Measurements from ENCODE around the gene SNX9. TPM values are rescaled to one million over a fixed set of nuclear protein-coding genes. Genes with fewer than 3 reads are reported as not detected.
"Not testable (repeated sequence)": the region's sequence is repeated elsewhere in the genome, so short reads cannot be mapped to it uniquely, and the experiment has no call there.

The SNX9 gene
- total RNA-seq, 1 donor from 2014 or later = 78.1 TPM

- ATAC-seq = no peak
- DNase-seq (ENCODE audit: low spot score) = no peak
- intact Hi-C loops (cut with DNase I) = no loop called here
These were observed 114.3 kb downstream of the SNX9 start for GRCh38 chr6:157937318-157937717.

- DNase-seq (ENCODE audit: low spot score) (no peak), ATAC-seq (no peak)
- intact Hi-C loops (cut with DNase I) = no loop called here
These were observed 114.9 kb downstream of the SNX9 start for GRCh38 chr6:157937916-157938315.

DNA sequence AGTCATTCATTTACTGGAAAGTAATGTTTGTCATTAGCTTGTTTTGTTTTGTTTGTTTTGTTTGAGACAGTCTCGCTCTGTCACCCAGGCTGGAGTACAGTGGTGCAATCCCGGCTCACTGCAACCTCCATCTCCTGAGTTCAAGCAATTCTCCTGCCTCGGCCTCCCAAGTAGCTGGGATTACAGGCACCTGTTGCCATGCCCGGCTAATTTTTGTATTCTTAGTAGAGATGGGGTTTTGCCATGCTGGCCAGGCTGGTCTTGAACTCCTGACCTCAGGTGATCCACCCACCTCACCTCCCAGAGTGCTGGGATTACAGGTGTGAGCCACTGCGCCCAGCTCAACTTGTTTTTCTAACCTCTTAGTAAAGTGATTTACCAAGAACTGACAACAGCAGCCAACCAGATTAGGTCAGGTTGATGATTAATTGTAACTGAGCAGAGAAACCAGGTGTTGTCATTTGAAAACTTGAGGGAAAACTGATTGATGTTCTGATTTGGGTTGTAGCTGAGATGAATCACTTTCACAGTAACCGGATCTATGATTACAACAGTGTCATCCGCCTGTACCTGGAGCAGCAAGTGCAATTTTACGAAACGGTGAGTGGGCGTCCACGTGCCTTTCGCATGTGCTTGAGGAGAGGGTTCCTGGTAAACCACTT, 117.5 kb downstream of the SNX9 start:
- intact Hi-C loops (cut with DNase I) = loop anchor here (5.0 kb wide), 1 partner anchor 618 kb away; the partner anchor contains the start of gene TMEM242
- DNase-seq (ENCODE audit: low spot score); ATAC-seq: not testable (repeated sequence)

DNA sequence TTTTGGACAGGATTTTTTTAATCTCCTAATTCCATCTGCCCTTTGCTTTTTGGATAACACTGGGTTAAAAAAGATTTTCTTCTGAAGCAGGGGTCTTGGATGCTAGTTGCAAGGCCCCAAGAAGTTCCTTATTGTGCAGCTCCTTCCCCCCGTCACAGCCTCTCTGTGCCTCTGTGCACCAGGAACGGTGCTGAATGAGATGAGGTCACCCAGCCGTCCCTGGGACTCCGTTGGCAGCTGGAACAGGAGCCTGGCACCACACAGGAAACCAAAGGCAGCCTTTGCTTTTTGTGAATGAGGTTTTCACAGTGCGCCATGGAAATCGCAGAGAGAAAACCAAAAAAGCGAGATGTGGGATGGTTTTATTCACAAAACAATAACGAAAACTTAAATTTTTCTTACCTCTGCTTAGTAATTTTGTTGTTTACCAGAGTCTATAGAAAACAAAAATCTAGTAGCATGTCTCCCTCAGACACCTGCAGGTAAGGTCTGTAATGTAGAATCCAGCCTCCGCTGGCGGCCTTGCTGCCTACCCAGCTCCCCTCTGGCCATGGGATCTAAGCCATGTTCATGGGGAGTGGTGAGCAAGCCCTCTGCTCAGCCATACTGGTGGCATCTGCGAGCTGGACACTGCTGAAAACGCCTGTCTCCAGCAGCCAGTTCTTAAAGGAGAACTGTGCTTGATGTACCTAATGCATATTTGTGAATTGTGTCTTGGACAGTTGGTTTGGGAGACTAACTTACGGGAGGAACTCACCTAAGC, 118.2 kb downstream of the SNX9 start:
- DNase-seq (ENCODE audit: low spot score) = no peak

DNA sequence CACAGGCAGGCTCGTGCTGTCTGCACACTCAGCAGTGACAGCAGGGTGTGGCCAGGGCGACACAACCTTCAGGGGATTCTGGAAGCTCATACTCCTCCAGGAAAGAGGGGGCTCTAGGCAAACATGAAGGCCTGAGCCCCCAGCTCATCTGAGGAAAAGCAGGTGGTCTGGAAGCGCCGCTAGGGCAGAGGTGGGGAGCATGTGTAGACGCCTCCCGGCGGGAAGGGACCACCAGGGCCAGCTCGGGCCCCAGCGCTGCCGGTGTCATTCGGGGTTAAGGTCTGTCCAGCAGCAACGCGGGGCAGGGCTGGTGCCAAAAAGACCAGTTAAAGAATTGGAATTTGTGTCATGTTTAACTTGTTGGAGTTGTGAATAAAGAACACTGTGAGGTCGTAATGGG, 119.3 kb downstream of the SNX9 start:
- DNase-seq (ENCODE audit: low spot score) = no peak
- intact Hi-C loops (cut with DNase I) = loop anchor here (5.0 kb wide), 1 partner anchor 620 kb away; the partner anchor contains the start of gene TMEM242
- ATAC-seq = no peak

More for the DNA sequence above, 118.2 kb downstream of the SNX9 start:
- intact Hi-C loops (cut with DNase I) = loop anchor here (5.0 kb wide), 1 partner anchor 619 kb away; the partner anchor contains the start of gene TMEM242
- ATAC-seq = no peak

GRCh38 chr6:157943249-157943963, 120.4 kb downstream of the SNX9 start:
- intact Hi-C loops (cut with DNase I) = loop anchor here (5.0 kb wide), 1 partner anchor 621 kb away; the partner anchor contains the start of gene TMEM242
- peak; percentile 3 for ATAC-seq
- DNase-seq (ENCODE audit: low spot score) = no peak

DNA sequence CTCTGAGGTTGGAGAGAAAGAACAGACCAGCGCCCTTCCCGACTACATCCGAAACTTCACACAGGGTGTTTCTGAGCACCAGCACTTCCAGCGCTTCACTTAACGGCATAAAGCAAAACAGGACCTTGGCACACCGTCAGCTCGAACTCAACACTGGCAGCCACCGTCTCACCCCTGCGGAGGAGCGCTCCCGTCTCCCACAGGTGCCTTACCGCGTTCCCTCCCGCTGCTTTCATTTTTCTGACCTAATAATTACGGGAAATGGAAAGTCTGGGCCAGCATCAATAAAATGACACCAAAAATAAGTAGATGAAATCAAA, 120.9 kb downstream of the SNX9 start:
- no peak for ATAC-seq
- no peak for DNase-seq (ENCODE audit: low spot score)
- intact Hi-C loops (cut with DNase I) = loop anchor here (5.0 kb wide), 1 partner anchor 622 kb away; the partner anchor contains the start of gene TMEM242

GRCh38 chr6:157944983-157945931, 122.2 kb downstream of the SNX9 start:
- intact Hi-C loops (cut with DNase I) = loop anchor here (5.0 kb wide), 1 partner anchor 623 kb away; the partner anchor contains the start of gene TMEM242
- peak; percentile 56 for ATAC-seq

GRCh38 chr6:157946053-157946617, 123.1 kb downstream of the SNX9 start:
- DNase-seq (ENCODE audit: low spot score) = no peak
- intact Hi-C loops (cut with DNase I) = no loop called here
- ATAC-seq = peak; percentile 6

More at GRCh38 chr6:157944983-157945931, 122.2 kb downstream of the SNX9 start:
- DNase-seq (ENCODE audit: low spot score) = no peak

DNA sequence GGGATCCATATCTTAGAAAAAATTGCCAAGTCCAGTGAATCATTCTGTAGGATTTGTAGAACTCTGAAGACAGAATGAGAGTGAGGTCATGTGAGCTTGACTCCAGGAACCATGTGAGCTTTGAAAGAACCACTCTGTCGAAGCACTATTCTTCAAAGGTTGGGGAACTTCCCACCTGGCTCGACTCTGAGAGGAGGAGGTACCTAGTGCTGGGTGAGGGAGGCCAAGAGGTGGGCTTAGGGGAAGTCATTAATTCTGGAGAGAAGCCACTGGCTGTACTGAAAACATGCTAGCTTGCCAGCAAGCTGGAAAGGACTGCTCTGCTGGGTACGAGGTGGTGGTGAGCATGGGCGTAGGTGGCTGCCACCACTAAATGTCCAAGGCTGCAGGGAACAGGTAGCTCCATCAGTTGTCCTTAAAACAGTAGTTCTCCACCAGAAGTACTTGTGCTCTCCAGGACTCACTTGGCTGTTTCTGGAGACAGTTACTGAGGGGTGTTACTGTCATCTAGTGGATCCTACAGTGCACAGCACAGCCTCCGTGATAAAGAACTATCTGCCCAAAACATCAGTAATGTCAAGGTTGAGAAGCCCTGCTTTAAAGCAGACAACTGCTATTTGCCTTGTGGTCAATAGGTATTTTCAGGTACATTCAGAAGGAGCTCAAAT, 124.0 kb downstream of the SNX9 start:
- intact Hi-C loops (cut with DNase I) = no loop called here
- ATAC-seq (peak; percentile 87), DNase-seq (ENCODE audit: low spot score) (no peak)

GRCh38 chr6:157950899-157951298, 127.9 kb downstream of the SNX9 start:
- intact Hi-C loops (cut with DNase I); ATAC-seq; DNase-seq (ENCODE audit: low spot score): not testable (repeated sequence)

DNA sequence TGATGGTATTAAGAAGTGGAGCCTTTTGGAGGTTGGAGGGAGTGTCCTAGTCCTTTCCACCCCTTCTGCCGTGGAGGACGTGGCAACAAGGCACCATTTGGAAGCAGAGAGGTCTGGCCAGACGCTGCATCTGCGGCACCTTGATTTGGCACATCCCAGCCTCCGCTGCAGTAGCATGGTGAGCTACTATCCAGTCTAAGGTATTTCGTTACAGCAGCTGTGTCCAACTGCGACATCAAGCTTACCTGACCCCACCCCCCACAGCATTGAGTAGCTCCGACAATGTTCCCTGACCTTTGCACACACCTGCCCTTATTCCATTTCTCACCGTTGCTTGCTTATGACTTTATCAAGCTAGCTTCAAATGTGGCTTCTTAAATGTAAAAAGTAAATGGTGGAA, 128.8 kb downstream of the SNX9 start:
- intact Hi-C loops (cut with DNase I) = no loop called here
- no peak for DNase-seq (ENCODE audit: low spot score)
- no peak for ATAC-seq

DNA sequence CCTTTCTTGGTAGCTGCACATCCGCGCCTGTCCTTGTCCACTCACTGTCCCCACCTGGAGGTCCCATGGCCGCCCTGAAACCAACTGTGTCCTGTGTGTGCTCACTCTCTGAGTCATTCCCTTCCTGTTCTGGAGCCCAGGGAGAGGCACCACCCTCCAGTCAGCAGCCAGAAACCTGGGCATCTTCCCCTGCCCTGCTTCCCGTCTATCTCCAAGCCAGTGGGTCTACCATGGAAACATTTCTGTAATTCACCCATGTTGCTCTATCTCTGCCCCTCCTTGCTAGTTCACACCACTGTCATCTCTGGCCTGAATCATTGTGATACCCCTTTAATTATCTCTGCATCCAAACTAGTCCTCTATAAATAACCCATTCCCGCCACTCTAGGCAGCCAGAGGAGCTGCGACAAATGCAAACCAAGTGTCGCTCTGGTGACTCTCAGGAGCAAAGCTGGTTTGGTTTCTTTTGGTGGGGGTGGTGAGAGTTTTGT, 129.9 kb downstream of the SNX9 start:
- ATAC-seq (no peak), DNase-seq (ENCODE audit: low spot score) (no peak)
- intact Hi-C loops (cut with DNase I) = no loop called here

DNA sequence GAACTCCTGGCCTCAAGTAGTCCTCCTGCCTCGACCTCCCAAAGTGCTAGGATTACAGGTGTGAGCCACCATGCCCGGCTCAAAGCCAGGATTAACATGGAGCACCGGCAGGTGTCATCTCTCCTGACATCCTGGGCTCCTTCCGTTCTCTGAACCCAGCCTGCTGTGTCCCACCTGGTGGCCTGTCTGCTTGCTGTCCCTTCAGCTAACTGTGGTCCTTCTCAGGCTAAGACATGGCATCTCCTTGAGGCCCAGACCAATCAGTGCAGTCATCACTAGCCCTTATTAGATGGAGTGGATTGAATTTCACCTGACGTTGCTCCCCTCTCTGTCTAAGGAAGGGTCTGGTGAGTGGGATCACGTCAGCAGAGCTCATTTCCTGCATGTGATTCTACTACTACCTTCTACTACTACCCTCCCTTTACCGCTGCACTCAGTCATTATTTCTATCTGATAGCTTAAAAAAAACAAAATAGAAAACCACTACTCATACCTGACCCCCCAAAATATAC, 130.6 kb downstream of the SNX9 start:
- ATAC-seq (peak; percentile 33), DNase-seq (ENCODE audit: low spot score) (no peak)
- intact Hi-C loops (cut with DNase I) = no loop called here

DNA sequence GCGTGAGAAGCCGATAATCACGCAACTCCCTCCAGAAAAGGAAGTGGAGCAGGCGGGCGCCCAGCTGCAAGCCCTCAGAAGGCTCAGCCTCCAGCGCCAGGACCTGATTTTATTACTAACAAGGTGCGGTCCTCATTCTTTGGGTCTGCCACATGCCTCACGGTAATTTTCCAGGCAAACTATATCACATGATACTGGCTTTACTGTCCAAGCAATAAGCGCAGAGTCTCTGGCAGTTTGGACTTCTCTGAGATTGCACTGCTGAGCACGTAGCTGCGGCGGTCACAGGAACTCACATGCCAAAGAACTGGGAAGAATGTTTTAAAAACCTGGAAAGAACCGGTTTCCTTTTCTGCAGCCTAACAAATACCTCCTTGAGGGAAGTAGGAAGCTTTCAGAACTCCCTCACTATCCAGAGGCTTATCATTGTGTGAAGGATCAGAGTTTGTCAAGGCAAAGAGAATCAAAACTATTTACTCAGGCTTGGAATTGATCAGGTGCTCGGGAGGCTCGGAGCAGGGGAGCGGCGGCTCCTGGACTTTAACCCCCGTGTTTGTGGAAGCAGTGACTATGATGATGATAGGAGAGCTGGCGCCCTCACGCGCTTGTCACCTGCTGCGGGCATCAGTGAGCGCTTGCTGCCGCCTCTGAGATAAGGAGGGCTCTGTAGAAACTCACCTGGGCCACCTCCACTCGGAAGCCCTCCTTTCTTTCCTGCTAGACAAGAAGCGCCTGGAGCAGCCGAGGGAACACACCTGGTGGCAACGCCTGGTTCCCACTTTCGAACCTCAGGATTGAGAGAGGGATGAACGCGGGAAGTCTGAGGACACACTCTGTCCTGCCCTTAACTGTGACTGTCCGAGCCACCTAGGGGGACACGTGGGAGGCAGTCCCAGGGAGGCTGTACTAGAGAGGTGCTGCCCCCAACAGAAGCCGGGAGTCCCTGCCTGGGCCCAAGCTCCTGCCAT, 131.4 kb downstream of the SNX9 start:
- ATAC-seq = peak; percentile 70
- no peak for DNase-seq (ENCODE audit: low spot score)
- intact Hi-C loops (cut with DNase I) = no loop called here

GRCh38 chr6:157955675-157956074, 132.6 kb downstream of the SNX9 start:
- DNase-seq (ENCODE audit: low spot score) (no peak), ATAC-seq (no peak)
- intact Hi-C loops (cut with DNase I) = no loop called here

Data from sciatic nerve (tissue), 2 donors.